ENCODE results near the gene ANAPC5.
"Not testable (repeated sequence)": the region's sequence is repeated elsewhere in the genome, so short reads cannot be mapped to it uniquely, and the experiment has no call there.

The ANAPC5 gene

GRCh38 chr12:121282910-121283309, 69.3 kb downstream of the ANAPC5 start:
- DNase-seq: not testable (repeated sequence)

DNA sequence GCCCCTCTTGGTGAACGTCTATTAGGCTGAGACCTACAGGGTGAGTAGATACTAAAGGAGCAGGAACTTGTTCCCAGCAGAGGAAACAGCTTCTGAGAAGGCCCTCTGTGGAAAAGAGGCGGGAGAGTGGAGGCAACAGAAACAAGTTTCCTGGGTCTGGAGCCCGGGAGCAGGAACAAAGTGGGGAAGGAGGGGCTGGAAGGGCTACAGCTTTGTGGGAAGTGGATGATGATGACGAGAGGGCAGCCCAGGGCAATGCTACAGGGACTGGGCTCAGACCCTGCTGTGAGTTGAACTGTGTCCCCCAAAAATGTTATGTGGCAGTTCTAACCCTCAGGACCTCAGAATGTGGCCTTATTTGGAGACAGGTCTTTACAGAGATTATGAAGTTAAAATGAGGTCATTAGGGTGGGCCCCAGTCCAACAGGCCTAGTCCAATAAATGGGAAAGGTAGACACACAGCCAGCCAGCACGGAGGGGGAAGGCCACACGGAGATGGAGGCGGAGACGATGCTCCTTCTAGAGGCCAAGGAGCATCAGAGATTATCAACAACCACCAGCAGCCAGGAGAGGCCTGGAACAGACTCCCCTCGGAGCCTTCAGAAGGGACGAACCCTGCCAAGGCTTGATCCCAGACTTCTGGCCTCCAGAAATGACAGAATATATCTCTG, 70.0 kb downstream of the ANAPC5 start:
- DNase-seq: no peak

DNA sequence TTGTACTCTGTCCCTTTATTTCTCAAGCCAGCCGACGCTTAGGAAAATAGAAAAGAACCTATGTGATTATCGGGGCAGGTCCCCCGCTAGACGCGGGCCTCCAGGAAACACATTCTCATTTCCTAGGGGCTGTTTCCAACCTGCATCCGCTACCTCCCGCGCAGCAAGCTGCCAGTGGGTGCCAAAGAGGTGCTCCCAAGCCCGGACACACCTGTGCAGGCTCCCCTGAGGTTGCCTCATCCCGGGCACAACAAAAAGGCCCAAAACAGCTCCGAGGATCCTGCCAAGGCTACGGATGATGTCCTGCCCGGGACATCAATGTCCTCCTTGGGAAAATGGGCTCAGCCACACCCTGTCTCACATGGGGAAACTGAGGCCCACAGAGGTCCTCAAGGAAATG, 71.1 kb downstream of the ANAPC5 start:
- not testable (repeated sequence) for DNase-seq

- not testable (repeated sequence) for DNase-seq
Measured at GRCh38 chr12:121280531-121280930, 71.7 kb downstream of the ANAPC5 start.

DNA sequence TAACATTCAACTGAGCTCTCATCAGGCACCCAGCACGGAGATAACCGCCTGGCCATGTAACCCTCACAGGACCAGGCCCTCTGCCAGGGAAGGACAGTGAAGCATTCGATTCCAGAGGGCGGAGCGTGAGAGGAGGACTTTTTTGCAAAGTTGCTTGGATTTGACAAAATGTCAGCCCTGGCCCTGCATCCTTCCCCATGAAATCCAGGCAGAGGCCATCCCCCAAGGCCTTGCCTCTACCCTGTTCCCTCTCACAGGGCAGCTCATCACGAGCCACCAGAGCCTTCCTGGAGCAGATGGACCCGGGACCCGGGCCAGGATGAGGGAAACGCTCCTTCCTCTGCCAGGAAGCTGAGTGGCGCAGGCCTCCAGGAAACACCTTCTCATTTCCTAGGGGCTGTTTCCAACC, 72.7 kb downstream of the ANAPC5 start:
- no peak for DNase-seq

DNA sequence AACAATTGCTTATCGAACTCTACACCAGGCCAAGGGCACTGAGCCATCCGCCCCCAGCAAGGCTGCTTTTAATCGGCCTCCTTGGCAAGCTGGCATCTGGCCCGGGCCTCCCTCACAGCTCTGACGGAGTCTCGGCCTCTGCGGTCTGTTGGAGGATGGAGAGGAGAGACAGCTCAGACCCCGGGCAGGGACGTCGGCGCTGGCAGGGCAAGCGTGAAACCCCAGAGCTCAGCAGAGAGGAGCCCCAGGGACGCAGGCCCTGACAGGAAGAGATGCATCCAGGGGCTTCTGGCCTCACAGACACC, 73.2 kb downstream of the ANAPC5 start:
- no peak for DNase-seq

GRCh38 chr12:121278169-121279070, 73.8 kb downstream of the ANAPC5 start:
- no peak for DNase-seq

DNA sequence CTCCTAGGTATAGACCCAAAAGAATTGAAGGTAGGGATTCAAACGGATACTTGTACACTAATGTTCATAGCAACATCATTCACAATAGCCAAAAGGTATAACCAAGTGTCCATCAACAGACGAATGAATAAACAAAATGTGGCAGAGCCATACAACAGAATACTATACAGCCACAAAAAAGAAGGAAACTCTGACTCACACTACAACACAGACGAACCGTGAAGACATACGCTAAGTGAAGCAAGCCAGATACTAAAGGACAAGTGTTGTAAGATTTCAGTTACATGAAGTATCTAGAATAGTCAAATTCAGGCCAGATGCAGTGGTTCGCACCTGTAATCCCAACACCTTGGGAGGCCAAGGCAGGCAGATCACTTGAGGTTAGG, 74.8 kb downstream of the ANAPC5 start:
- no peak for DNase-seq

DNA sequence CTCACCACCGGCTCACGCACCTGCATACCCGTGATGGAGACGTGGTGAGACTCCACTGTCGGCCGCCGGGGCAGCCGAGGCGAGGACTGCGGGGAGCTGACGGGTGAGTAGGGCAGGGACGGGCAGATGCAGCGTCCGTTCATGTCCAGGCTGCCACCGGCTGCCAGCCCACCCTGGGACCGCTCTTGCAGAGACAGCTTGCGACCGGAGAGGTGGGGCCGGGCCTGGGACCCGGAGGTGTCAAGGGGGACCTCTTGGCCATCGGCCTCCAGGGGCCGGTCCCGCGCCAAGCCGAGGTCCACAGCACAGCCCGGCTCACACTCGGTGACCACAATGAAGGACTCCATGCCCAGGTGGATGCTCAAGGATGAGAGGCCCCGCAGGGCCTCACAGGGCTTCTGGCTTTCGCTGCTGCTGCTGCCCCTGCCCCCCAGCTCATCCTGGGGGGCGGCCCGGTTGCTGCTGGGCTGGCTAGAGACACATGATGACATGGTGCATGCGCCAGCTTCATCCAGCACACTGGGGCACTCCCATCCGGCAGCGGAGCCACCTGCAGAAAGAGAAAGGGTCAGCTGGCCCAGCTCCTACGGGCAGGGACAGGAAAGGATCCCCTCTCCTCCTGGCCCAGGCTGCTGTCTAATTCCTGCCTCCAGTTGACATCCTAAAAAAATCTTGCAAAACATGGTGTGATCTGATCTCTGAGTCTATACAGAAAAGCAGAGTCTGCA, 78.0 kb downstream of the ANAPC5 start:
- DNase-seq: no peak

DNA sequence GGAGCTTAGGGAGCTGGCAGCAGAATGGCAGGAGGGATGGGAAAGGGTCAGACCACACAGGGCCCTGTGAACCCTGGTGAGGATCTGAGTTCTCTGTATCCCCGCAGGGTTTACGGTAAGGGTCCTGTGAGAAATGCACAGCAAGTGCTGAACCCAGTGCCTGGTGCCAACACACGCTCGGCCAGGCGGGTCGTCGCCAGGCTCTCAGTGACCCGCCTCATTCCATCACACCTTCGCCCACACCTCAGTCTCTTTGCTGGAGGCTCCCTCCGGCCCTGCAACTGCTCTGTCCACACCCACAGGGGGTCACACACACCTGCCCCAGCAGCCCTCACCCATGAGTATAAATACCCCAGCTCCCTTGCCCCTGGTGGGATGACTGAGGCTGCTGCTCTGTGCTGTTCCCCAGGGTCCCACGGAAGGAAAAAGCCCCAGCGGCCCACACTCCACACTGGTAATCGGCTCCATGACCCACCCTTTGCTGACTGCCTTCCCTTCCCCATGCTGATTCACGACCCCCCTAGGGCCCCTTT, 78.8 kb downstream of the ANAPC5 start:
- DNase-seq: no peak

GRCh38 chr12:121267822-121268221, 84.4 kb downstream of the ANAPC5 start:
- no peak for DNase-seq

DNA sequence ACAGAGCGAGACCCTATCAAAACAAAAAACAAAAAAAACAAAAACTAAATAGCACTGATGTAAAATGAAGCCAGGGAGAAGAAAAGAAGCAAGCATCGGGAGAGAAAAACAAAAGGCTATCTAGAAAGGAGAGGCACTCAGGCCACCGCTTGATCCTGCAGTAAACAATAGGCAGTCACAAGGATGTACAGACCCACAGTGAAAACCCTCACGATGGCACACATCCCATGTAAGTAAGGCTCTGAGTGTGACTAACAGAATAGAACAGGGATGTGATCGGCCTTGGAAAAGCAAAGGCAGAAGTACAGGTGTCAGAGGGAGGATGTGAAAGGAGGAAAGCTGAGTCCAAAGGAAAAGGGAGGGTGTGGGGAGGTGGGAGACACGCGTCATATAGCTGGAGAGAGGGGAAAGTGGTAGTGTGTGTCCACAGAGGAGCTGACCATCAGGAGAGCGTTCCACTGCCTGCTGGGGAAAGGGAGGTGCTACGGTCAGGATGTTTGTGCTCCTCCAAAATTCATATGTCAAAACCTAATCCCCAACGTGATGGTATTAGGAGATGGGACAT, 87.2 kb downstream of the ANAPC5 start:
- DNase-seq: no peak

GRCh38 chr12:121264135-121264534, 88.1 kb downstream of the ANAPC5 start:
- no peak for DNase-seq

DNA sequence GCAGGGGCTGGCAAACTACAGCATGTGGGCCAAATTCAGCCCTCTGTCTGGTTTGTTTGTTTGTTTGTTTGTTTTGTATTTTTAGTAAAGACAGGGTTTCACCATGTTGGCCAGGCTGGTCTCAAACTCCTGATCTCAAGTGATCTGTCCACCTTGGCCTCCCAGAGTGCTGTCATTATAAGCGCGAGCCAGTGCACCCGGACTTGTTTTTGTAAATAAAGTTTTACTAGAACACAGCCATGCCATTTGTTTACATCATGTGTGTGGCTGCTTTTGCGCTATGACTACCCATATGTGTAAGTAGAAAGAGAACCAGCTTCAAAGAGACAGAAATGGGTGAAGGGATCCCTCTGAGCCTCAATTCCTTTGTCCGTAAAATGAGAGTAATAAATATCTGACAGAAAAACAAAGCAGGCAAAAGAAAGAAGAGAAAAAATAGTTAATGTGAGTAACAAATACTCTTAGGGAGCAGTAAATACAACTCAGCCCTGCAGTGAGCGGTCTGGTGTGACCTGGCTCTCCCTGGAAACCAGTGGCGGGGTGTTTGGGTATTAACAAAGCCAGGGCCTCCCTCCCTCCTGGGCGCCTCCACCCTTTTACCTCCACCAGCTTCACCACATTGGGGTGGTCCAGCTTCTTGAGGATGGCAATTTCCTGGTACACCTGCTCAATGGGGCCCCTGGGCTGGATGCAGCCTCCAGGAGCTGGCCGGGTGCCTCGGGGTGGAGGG, 88.8 kb downstream of the ANAPC5 start:
- no peak for DNase-seq

- no peak for DNase-seq
Measured at GRCh38 chr12:121261398-121261797, 90.8 kb downstream of the ANAPC5 start.

- DNase-seq: no peak
Measured at GRCh38 chr12:121260091-121260490, 92.1 kb downstream of the ANAPC5 start.

GRCh38 chr12:121259074-121259473, 93.1 kb downstream of the ANAPC5 start:
- DNase-seq: no peak

Data from Kasumi-1 (cell line).